NCI-H2081 (cell line): Measurements from ENCODE around the gene HSPA14.
A peak's percentile ranks its signal among the peaks of the same experiment; 100 is the strongest.
"Not testable (repeated sequence)": the region's sequence is repeated elsewhere in the genome, so short reads cannot be mapped to it uniquely, and the experiment has no call there.

ENCODE experiments used
- DNase-seq, 2 experiments: peaks; one replicate each; lab custom pipeline; 2025; lab: John Stamatoyannopoulos, UW

Gene HSPA14

DNA sequence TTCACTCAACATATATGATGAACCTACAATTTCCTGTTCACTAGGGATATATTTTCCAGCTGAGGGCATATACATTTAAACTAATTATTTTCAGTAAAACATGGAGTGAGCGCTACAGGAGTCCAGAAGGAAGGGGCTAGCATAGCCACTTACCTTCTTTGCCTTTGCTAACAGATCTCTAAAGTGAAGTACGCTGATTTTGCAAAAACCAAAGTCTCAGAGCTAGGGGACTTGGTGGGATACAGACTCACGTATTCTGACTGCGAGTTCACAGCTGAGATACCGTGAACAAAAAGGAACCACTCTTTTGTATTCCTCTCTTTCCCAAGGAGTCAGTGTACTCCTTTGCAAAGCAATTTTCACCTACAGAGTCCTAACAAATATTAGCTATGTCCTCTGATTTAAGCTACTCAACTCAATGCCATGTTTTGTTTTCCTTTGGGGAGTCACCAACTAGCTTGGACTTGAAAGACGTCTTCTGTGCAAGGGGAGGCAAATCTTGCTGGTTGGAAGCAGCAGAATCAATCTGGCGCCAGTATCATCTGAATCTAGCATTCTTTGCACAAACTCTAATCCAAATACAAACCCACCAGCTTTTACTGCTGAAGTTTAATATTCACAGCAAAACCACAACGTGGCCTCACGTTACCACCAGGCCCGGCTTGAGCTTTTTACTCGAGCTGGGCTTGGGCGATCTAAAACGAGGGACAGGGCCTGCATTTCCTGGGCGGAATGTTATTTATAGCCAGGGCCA lies 926 bp upstream of the HSPA14 start:
- no peak for DNase-seq

DNA sequence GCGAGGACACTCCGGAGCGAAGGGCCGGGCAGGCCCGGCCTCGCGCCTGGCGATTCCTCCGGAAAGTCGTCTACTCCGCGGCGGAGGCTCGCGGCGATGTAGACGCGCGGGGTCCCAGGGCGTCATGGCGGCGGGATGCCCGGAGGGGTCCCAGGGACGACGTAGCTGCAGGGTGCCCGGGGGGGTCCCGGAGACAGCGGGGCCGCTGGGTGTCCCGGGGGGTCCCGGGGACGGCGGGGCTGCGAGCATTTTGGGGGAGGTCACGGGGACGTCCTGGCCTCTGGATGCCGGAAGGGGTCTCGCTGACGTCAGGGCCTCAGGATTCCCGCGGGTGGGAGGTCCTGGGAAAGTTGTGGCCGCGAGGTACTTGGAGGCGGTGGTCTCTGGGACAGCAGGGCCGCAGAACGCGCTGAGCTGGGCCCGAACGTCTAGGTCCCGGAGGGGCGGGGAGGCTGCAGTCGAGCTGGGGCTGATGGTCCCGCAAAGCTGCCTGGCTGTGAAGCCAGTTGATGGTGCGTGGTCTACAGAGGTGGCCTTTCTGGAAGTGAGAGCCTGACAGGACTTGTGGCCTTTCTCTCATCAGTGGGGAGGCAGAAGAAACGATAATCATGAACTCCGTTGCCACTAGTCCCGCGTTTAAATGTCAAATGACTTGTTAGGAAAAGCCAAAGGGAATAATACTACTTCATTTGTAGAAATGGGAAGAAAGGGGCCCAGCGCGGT lies 637 bp downstream of the HSPA14 start:
- DNase-seq = no peak

DNA sequence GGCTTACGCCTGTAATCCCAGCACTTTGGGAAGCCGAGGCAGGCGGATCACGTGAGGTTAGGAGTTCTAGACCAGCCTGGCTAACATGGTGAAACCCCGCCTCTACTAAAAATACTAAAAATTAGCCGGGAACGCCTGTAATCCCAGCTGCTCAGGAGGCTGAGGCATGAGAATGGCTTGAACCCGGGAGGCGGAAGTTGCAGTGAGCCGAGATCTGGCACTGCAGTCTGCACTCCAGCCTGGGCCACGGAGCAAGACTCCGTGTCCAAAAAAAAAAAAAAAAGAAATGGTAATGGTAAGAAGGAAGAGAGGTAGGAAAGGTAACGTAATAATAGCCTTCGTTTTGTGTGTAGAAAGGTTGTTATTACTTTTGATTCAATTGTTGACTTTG lies 1.2 kb downstream of the HSPA14 start:
- DNase-seq = peak in 1 of 2 experiments; percentile 27

DNA sequence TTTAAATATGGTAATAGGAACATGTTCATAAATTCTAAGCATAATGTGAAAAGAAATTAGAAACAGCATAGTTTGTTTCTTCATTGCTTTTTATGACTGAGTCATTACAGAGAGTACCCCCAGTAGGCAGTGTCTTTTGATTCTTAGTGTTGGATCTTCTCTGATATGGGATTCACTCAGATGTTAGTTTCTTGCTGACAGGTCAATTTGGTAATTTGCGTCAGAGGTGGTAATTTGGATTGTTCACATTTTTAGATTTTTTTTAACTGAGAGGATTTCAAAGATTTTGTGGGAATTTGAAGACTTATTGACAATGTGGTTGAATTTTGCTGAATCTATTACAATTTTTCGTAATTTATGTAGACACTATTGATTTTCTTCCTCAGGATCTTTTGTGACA lies 2.1 kb downstream of the HSPA14 start:
- no peak for DNase-seq

DNA sequence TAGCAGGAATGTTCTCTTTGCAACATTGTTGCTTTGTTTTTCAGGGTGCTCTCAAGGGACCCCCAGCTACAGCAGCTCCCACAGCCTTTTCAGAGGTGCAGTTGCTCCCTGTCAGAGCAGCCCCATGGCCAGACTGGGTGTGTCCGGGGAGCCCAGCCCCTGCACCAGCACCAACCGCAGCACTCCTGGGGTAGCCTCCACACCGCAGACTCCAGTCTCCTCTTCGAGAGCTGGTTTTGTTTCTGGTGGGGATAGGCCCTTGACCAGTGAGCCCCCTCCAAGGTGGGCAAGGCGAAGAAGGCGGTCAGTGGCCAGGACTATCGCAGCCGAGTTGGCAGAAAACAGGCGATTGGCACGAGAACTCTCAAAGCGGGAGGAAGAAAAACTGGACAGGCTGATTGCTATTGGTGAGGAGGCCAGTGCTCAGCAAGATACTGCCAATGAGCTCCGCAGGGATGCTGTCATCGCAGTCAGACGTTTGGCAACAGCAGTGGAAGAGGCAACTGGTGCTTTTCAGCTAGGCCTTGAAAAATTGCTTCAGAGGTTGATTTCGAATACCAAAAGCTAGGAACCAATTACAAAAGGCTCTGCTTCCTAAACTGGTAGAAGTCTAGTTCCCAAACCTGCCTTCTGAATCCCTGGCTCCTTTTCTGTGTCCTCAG lies 5.4 kb downstream of the HSPA14 start:
- DNase-seq = no peak

DNA sequence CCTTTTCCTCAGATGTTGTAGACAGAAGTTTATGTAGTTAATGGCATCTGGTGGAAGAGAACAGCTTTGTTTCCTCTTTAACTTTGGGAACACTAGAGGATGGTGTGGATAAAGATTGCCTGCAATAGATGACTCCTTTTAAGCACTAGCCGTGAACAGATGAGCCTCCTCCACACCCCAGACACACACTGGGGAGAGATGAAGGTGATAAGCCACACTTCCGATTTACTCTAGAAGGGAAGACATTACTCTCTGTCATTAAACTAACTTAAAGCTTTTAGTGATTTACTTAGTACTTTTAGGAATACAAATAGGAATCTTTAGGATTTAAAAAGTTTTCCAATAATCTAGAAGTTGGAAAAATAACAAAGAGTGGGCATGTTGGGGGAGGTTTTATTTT lies 6.8 kb downstream of the HSPA14 start:
- no peak for DNase-seq

DNA sequence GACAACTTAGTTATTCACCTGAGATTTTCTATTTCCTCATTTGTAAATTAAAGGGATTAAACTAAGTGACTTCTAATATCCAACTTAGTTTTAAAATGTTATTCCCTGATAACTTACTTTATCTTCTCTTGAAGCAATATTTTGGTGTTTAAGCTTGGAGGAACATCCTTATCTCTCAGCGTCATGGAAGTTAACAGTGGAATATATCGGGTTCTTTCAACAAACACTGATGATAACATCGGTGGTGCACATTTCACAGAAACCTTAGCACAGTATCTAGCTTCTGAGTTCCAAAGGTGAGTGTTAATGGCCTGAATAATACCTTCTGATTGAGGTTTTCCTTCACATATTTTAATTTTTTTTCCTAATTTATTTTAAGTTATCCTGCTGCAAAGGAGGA lies 14.1 kb downstream of the HSPA14 start:
- no peak for DNase-seq

DNA sequence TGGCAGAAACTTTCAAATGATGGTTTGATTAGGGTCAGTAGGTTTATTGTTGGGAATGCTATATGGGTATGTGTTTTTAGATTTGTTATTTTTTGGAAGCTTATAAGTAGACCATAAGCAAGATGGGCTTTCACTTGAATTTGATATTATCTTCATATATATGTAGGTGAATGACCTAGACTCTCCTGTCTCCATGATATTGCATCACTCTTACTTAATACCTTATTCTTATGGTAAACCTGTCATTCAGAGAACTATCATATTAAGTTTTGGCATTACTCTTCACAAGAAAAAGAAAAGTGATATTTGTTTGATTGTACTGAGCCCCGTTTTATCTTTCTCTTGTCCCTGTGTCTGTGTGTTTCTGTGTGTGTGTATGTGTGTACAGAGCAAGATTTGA lies 17.3 kb downstream of the HSPA14 start:
- DNase-seq = no peak

DNA sequence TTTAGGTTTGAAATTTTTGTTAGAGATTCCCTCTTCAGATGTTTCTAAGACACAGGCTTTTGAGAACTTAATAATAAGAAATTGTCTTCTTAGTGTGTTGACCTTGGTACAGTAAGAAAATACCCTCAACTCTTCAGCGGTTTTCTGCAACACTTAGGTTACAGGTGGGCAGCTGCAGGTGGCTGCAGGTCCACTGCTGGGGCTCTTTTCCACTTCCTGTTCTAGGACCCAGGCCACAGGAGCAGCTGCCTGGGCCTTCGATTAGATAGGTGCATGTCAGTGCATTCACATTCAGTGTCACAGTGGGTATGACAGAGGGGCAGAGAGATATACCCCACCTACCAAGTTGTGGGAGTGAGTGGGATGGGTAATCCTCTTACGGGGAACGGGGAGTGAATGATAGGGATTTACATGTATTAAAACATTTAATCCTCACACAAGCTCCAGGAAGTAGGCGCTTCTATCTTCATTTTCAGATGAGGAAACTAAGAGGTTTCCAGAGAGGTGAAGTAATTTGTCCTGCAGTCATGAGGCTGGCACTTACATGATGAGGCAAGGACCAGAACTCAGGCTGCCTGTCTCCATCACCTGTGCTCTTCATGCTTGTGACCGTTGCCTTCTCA lies 20.3 kb downstream of the HSPA14 start:
- no peak for DNase-seq

DNA sequence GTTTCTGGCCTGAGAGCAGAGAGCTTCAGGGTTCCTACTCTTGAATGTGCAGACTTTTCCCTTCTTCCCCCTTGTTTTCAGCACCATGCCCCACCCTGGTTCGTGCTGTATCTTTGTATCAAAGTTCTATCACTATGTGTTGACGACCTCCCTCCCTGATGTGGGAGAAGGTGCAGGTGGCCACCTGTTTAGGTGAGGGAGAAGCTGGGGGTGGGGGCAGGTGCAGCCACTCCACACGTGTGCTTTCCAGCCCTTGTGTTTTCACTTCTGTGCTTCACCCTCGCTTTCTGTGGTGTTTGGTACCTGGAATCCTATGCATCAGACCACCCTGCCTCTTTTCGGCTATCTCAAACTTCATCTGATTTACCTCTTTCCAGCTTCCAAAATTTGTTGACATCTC lies 20.9 kb downstream of the HSPA14 start:
- no peak for DNase-seq

DNA sequence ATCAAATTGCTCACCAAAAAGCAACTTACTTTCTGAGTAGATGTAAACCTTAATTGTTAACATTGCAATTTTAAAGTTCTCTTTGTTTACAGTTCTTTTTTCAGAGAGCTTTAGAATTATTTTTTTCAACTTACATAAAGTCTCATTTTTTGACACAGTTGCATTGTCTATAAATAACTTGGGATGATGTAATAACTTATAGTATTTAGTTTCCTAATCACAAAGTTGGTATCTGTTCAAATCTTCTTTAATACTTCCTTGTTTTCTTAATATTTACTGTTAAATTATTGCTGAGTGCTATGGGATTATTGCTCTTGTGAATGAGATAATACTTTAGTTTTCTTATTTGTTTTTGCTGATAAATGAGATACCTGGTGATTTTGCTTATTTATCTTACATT lies 21.7 kb downstream of the HSPA14 start:
- DNase-seq = no peak

DNA sequence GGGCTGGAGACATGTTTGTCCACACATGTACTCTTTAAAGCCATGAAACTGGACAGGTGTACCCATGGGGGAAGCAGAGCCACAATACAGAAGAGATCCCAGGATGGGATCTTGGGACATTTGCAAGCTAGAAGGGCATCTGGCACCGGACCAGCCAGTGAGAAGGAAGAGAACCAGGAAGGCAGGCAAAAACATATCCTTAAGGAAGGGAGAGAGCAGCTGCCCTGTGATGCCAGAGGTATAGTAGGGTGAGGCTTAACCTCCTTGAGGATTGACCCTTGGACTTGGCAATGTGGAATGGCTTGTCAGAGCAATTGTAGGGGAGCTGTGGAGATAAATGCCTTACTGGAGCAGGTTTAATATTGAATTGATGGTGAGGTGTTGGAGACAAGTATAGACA lies 22.7 kb downstream of the HSPA14 start:
- DNase-seq = no peak

DNA sequence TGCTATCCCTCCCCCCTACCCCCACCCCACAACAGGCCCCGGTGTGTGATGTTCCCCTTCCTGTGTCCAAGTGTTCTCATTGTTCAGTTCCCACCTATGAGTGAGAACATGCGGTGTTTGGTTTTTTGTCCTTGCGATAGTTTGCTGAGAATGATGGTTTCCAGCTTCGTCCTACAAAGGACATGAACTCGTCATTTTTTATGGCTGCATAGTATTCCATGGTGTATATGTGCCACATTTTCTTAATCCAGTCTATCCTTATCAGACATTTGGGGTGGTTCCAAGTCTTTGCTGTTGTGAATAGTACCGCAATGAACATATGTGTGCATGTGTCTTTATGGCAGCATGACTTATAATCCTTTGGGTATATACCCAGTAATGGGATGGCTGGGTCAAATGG lies 26.4 kb downstream of the HSPA14 start:
- DNase-seq = not testable (repeated sequence)

DNA sequence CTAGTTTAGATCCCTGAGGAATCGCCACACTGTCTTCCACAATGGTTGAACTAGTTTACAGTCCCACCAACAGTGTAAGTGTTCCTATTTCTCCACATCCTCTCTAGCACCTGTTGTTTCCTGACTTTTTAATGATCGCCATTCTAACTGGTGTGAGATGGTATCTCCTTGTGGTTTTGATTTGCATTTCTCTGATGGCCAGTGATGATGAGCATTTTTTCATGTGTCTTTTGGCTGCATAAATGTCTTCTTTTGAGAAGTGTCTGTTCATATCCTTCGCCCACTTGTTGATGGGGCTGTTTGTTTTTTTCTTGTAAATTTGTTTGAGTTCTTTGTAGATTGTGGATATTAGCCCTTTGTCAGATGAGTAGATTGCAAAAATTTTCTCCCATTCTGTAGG lies 26.8 kb downstream of the HSPA14 start:
- not testable (repeated sequence) for DNase-seq

DNA sequence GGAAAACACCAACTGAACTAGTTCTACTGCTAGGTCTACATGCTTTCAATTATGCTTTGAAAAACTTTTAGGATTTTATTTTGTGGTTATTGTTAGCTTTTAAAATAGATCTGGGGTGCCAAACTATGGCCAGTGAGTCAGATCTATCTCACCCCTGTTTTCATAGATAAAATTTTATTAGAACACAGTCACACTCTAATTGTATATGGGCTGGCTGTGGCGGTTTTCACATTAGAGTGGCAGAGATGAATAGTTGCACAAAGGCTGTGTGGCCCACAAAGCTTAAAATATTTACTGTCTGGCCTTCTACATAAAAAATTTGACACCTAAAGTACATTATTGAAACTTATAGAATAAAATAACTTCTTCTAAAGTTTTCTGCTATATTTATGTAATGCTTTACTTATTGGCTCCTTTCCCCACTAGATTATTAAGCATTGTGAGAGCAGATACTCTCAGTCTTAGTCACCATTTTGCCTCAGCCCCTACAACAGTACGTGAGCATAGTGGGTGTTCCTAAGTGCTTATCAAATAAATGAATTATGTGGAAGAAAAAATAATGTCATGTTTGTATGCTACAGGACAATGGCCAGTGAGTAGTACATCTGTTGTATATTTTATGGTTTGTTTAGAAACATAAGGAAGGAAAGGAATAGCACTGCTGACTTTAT lies 35.1 kb downstream of the HSPA14 start:
- DNase-seq = no peak

DNA sequence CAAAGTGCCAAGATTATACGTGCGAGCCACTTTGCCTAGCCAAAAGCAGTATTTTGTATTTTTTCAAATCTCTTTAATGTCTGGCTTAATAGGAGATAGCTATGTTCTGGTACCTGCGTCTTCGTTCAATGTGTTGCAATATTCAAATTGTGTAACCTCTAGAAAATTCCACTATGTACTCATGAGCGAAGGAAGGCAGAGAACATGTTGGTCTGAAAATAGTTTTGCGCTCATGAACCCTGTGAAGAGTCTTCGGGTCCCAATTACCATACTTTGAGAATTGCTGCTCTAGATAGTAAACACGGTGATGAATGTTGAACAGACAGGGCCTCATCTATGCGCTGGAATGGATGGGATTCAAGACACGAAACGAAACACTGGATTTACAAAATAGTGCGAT lies 37.8 kb downstream of the HSPA14 start:
- no peak for DNase-seq

DNA sequence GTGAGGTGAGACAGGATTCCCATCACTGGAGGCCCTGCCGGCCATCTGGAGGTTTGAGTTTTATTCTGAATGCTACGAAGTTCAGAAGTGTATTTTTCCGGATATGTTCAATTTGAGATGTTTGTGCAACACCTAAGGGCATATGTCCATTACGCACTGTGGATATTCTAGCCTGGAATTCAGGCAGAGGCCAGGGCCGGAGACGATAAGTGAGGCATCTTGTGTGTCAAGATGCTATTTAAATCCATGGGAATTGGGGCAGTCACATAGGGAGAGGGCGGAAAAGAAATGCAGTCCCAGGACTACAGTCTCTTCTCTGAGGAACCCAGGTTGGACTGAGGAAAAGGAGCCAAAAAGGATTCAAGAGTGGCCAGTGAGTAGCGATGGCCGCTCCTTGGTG lies 38.7 kb downstream of the HSPA14 start:
- DNase-seq = no peak

DNA sequence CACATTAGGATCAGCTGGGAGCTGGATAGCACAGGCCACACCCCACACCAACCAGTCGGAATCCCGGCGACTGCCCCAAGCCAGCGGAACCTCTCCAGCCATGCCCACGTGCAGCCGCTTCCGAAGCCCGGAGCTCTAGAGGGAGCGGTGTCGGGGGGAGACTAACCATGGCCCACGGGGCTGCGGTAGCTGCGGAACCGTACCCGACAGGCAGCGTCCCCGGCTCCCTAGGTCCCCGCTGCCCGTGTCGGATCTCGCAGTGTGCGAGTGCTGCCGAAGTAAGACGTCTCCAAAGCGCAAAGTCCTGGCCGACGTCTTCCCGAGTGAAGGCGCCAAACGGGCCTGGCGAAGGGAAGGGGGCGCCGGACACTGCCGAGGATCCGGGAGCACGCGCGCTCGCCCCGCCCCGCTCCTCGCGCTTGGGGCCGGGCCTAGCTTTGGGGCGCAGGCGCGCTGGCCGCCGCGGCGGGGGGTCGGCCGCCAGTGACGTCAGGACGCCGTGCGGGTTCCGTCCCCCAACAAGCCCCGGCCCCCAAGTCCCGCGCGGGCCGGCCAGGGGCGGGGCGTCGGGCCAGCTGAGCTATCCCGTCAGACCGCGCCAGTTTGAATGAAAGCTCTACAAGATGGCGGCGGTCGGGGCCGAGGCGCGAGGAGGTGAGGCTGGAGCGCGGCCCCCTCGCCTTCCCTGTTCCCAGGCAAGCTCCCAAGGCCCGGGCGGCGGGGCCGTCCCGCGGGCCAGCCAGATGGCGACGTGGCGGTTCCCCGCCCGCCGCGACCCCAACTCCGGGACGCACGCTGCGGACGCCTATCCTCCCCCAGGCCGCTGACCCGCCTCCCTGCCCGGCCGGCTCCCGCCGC lies 40.4 kb downstream of the HSPA14 start, which contains the start of gene SUV39H2:
Gene SUV39H2 (plus strand): TSS at position 601 of the 858 bp plus-strand sequence. CDS start 23 bp downstream, at position 624.
- DNase-seq = peak; percentile 90 to 93

DNA sequence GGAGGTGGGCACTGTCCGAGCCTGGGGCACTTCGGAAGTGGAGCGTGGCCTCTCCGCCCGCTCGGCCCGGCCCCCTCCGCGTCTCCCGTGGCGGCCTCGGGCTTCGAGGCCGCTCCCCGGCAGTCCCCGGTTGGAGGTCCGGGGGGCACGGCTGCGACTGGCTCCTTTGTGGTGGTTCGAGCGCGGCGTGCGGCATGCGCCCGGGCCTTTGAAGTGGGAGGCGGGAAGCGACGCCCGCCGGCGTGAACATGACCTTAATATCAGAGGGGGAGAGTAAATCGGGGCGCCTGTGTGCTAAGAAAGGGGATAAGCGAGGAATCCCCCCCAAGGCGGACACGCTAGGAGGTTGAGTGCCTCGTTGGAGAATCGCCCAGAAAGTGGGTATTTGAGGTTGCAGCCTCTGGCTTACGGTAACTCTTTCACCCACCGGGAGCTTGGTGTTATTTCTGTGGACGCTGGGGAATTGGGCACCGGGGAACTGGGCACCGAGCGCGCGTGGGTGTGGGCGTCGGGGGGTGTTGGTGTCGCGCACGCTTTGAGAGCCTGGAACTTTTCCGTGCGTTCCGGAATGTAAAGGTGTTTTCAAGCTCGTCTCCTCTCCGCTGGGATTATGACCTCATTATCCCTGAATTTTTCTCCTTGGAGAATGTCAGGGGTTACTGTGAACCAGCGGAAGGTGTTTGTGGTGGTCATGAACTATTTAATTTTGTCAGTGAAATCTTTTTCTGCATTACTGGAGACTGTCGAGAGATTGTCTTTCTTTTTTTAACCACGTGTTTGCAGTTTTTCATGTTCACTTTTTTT lies 41.2 kb downstream of the HSPA14 start:
- peak in 1 of 2 experiments; percentile 13 for DNase-seq

DNA sequence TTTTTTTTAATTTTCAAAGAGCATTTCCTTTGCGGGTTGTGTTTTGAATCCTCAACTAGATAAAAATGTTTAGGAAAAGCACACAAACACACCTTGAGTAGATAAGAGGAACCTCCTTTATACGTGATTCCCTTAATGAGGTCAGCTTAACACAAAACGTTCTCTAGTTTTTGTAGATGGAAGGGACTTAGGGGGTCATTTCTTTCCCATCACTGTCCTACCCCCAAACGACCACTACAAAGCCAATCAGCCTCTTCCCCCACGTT lies 41.8 kb downstream of the HSPA14 start:
- no peak for DNase-seq
